H1 (cell line): ENCODE measurements around the gene UBASH3B. TPM values are rescaled to one million over a fixed set of nuclear protein-coding genes. Genes with fewer than 3 reads are reported as not detected.

Source experiments
- CTCF ChIA-PET: fragments of 300-600 bp; sonication (Branson Sonifier 250); formaldehyde crosslinking; loops from one replicate; lab custom pipeline; 2021; ENCODE audit not compliant: partially characterized antibody; lab: Charles Lee
- POLR2A ChIA-PET: fragments of 300-600 bp; sonication (Branson Sonifier 250); formaldehyde crosslinking; loops from one replicate; lab custom pipeline; 2021; ENCODE audit warnings: inconsistent platforms; ENCODE audit not compliant: partially characterized antibody; lab: Charles Lee
- DNase-seq, 2 experiments: peaks; one replicate each; pipeline versions ENCODE4 v3.0.0 to v3.0.0-alpha.2; 2010 to 2022; ENCODE audit warnings: low spot score in 2 of 2, low read depth in 1 of 2, mixed read lengths in 1 of 2
- FAIRE-seq: peaks from 2 replicates; lab custom pipeline; 2011; peaks lifted over from hg19 to GRCh38; lab: Jason Lieb, UNC
- H2AFZ ChIP-seq: 2 replicates; pipeline ENCODE4 v1.8.1; 2012; ENCODE audit warnings: low read length, inconsistent platforms
- H2AK5ac ChIP-seq: 2 replicates; pipeline ENCODE4 v1.6.1; 2013; ENCODE audit warnings: low read depth, low read length
- H2BK120ac ChIP-seq: replicated peaks from 2 replicates; pipeline ENCODE3; 2013; ENCODE audit warnings: low read depth, low read length, inconsistent platforms
- H2BK12ac ChIP-seq: 2 replicates; pipeline ENCODE4 v1.6.1; 2013; ENCODE audit warnings: low read depth, low read length
- H2BK15ac ChIP-seq: 2 replicates; pipeline ENCODE4 v1.6.1; 2013; ENCODE audit warnings: low read length
- H2BK20ac ChIP-seq: 2 replicates; pipeline ENCODE4 v1.6.1; 2013; ENCODE audit warnings: low read length
- H2BK5ac ChIP-seq: 2 replicates; pipeline ENCODE4 v1.6.1; 2013; ENCODE audit warnings: low read depth, low read length
- H3K14ac ChIP-seq: 2 replicates; pipeline ENCODE4 v1.6.1; 2013; ENCODE audit warnings: inconsistent platforms; ENCODE audit not compliant: insufficient read length
- H3K18ac ChIP-seq: 2 replicates; pipeline ENCODE4 v1.6.1; 2013; ENCODE audit warnings: low read length; ENCODE audit errors: extremely low read depth
- H3K23ac ChIP-seq: 2 replicates; pipeline ENCODE4 v1.6.1; 2013; ENCODE audit warnings: inconsistent platforms; ENCODE audit not compliant: insufficient read length
- H3K23me2 ChIP-seq: 2 replicates; pipeline ENCODE4 v1.6.1; 2013; ENCODE audit warnings: low read depth, low read length
- H3K27ac ChIP-seq: 2 replicates; pipeline ENCODE4 v1.6.1; 2011; ENCODE audit warnings: low read depth, low read length, inconsistent platforms
- H3K27me3 ChIP-seq, 4 experiments: replicated peaks in 1 of 4; 1 replicate in 1 of 4; 2 replicates in 3 of 4; pipeline versions ENCODE4 v1.6.1 to v1.8.1; 2011 to 2013; ENCODE audit warnings: low read length in 3 of 4, mild to moderate bottlenecking in 3 of 4, inconsistent platforms in 2 of 4, mixed read lengths in 2 of 4, moderate library complexity in 1 of 4; ENCODE audit not compliant: control insufficient read depth in 3 of 4, insufficient read depth in 3 of 4; ENCODE audit errors: extremely low read depth in 1 of 4
- H3K36me3 ChIP-seq, 4 experiments: 2 replicates each; pipeline versions ENCODE4 v1.6.1 to v1.8.1; 2011 to 2013; ENCODE audit warnings: mild to moderate bottlenecking in 4 of 4, low read length in 3 of 4, moderate library complexity in 2 of 4, control low read depth in 1 of 4, inconsistent platforms in 1 of 4; ENCODE audit not compliant: insufficient read depth in 4 of 4, control insufficient read depth in 2 of 4
- H3K4ac ChIP-seq: replicated peaks from 2 replicates; pipeline ENCODE3; 2013; ENCODE audit warnings: low read length, low read depth, mixed read lengths, inconsistent platforms; ENCODE audit not compliant: insufficient read length
- H3K4me1 ChIP-seq, 4 experiments: replicated peaks in 1 of 4; 1 replicate in 1 of 4; 2 replicates in 3 of 4; pipeline versions ENCODE4 v1.6.1 to v1.8.1; 2011 to 2013; ENCODE audit warnings: low read length in 3 of 4, inconsistent platforms in 2 of 4, mixed read lengths in 1 of 4; ENCODE audit not compliant: insufficient read depth in 4 of 4, control insufficient read depth in 3 of 4
- H3K4me2 ChIP-seq, 2 experiments: 2 replicates each; pipeline versions ENCODE4 v1.6.1 to v1.8.1; 2011 to 2013; ENCODE audit warnings: low read depth in 2 of 2, low read length in 2 of 2, control low read depth in 1 of 2, inconsistent platforms in 1 of 2, mild to moderate bottlenecking in 1 of 2; ENCODE audit not compliant: insufficient read depth in 1 of 2
- H3K4me3 ChIP-seq, 4 experiments: fragments of 200-600, 300-600 bp in 1 of 4; sonication (generic), shearing (Covaris generic), sonication (Bioruptor Twin) in 1 of 4; 2 replicates each; pipeline versions ENCODE4 v1.5.1 to v1.8.1; 2011 to 2016; ENCODE audit warnings: low read length in 4 of 4, low read depth in 3 of 4, control low read depth in 2 of 4, inconsistent platforms in 2 of 4, mild to moderate bottlenecking in 2 of 4, mixed read lengths in 1 of 4, moderate library complexity in 1 of 4; ENCODE audit not compliant: insufficient read depth in 2 of 4; ENCODE audit errors: extremely low read depth in 1 of 4
- H3K56ac ChIP-seq: replicated peaks from 2 replicates; pipeline ENCODE3; 2013; ENCODE audit warnings: low read depth, mild to moderate bottlenecking, mixed read lengths, low read length, inconsistent platforms; ENCODE audit not compliant: insufficient read length
- H3K79me1 ChIP-seq: 2 replicates; pipeline ENCODE4 v1.6.1; 2013; ENCODE audit warnings: low read depth, low read length, control low read depth
- H3K79me2 ChIP-seq, 2 experiments: 2 replicates each; pipeline versions ENCODE4 v1.6.1 to v1.8.1; 2012 to 2013; ENCODE audit warnings: low read length in 2 of 2, mild to moderate bottlenecking in 2 of 2, inconsistent platforms in 1 of 2; ENCODE audit not compliant: insufficient read depth in 2 of 2, control insufficient read depth in 1 of 2
- H3K9ac ChIP-seq, 4 experiments: replicated peaks in 1 of 4; 1 replicate in 1 of 4; 2 replicates in 3 of 4; pipeline versions ENCODE4 v1.6.1 to v1.8.1; 2011 to 2013; ENCODE audit warnings: low read depth in 3 of 4, low read length in 3 of 4, control low read depth in 2 of 4, mild to moderate bottlenecking in 2 of 4, moderate library complexity in 2 of 4, inconsistent platforms in 1 of 4; ENCODE audit errors: extremely low read depth in 1 of 4
- H3K9me3 ChIP-seq, 2 experiments: 2 replicates each; pipeline versions ENCODE4 v1.6.1 to v1.8.1; 2012 to 2013; ENCODE audit warnings: mild to moderate bottlenecking in 2 of 2, moderate library complexity in 2 of 2, control low read depth in 1 of 2, inconsistent platforms in 1 of 2, low read depth in 1 of 2, low read length in 1 of 2, mixed read lengths in 1 of 2; ENCODE audit not compliant: insufficient read depth in 2 of 2
- H4K20me1 ChIP-seq, 2 experiments: replicated peaks in 1 of 2; 2 replicates each; pipeline versions ENCODE3 to v1.8.1; 2011 to 2013; ENCODE audit warnings: inconsistent platforms in 2 of 2, low read length in 2 of 2, mild to moderate bottlenecking in 1 of 2; ENCODE audit not compliant: insufficient read depth in 2 of 2, control insufficient read depth in 1 of 2
- H4K5ac ChIP-seq: 2 replicates; pipeline ENCODE4 v1.6.1; 2013; ENCODE audit warnings: low read length, low read depth, mixed read lengths, inconsistent platforms; ENCODE audit not compliant: insufficient read length
- H4K8ac ChIP-seq: 2 replicates; pipeline ENCODE4 v1.8.0; 2013; ENCODE audit warnings: mild to moderate bottlenecking, moderate library complexity, low read length, inconsistent platforms; ENCODE audit not compliant: insufficient read depth; ENCODE audit errors: extremely low read depth
- H4K91ac ChIP-seq: replicated peaks from 2 replicates; pipeline ENCODE3; 2013; ENCODE audit warnings: low read length, mixed read lengths, inconsistent platforms; ENCODE audit not compliant: insufficient read length
- BCL11A ChIP-seq, 2 experiments: IDR thresholded peaks; one replicate each; pipeline ENCODE4 v1.6.1; 2011; ENCODE audit warnings: low read depth in 2 of 2, low read length in 2 of 2, mild to moderate bottlenecking in 2 of 2
- EP300 ChIP-seq, 2 experiments: IDR thresholded peaks; 1 replicate in 1 of 2; 2 replicates in 1 of 2; pipeline ENCODE4 v1.6.1; 2011 to 2012; ENCODE audit warnings: low read depth in 2 of 2, low read length in 2 of 2, mild to moderate bottlenecking in 2 of 2, borderline replicate concordance in 1 of 2, inconsistent platforms in 1 of 2, moderate library complexity in 1 of 2
- EZH2 ChIP-seq: fragments of 200-600 bp; sonication (generic); IDR thresholded peaks from 2 replicates; pipeline ENCODE4 v1.7.1; 2012; ENCODE audit warnings: low read depth, mild to moderate bottlenecking, moderate library complexity, low read length, inconsistent platforms; ENCODE audit not compliant: severe bottlenecking
- FOSL1 ChIP-seq: IDR thresholded peaks from 2 replicates; pipeline ENCODE4 v1.6.1; 2011; ENCODE audit warnings: mild to moderate bottlenecking, low read depth, low read length, moderate library complexity; ENCODE audit not compliant: insufficient read depth
- POU5F1 ChIP-seq: IDR thresholded peaks from 2 replicates; pipeline ENCODE4 v1.6.1; 2011; ENCODE audit warnings: low read depth, mild to moderate bottlenecking, low read length, moderate library complexity
- SAP30 ChIP-seq: fragments of 300-600 bp; sonication (generic); IDR thresholded peaks from 2 replicates; pipeline ENCODE4 v1.7.1; 2012; ENCODE audit warnings: low read length, moderate library complexity, mild to moderate bottlenecking, inconsistent platforms; ENCODE audit not compliant: insufficient read depth, insufficient replicate concordance
- SIN3A ChIP-seq, 2 experiments: IDR thresholded peaks in 1 of 2; conservative IDR thresholded peaks in 1 of 2; 2 replicates each; pipeline ENCODE4 v1.6.1; 2011 to 2012; ENCODE audit warnings: low read length in 2 of 2, improper control_type of control experiment in 1 of 2, low read depth in 1 of 2, mild to moderate bottlenecking in 1 of 2
- SP1 ChIP-seq: IDR thresholded peaks from 2 replicates; pipeline ENCODE4 v1.6.1; 2011; ENCODE audit warnings: low read depth, low read length
- SP4 ChIP-seq: IDR thresholded peaks from 2 replicates; pipeline ENCODE4 v1.6.1; 2012; ENCODE audit warnings: low read length, inconsistent platforms
- TAF1 ChIP-seq: IDR thresholded peaks from 2 replicates; pipeline ENCODE4 v1.6.1; 2011; ENCODE audit warnings: mild to moderate bottlenecking, low read depth, low read length
- WGBS, 2 experiments: shearing (Covaris generic) in 1 of 2; methylation state at CpG; one replicate each; pipeline versions ENCODE4 v1.1.6 to v1.1.7; 2013 to 2015; ENCODE audit warnings: low lambda C conversion rate in 2 of 2, mixed read lengths in 2 of 2, inconsistent platforms in 1 of 2, low coverage in 1 of 2, missing lambda C conversion rate in 1 of 2; ENCODE audit not compliant: insufficient replicate concordance in 2 of 2, insufficient coverage in 1 of 2, insufficient read length in 1 of 2; ENCODE audit errors: extremely low coverage in 1 of 2, missing lambda C conversion rate in 1 of 2; 5-methylcytosine and 5-hydroxymethylcytosine counted together
- polyA plus RNA-seq, 7 experiments: library from polyadenylated mRNA; depleted of rRNA in 3 of 7; stranded (reverse) in 5 of 7; unstranded in 2 of 7; fragments of >200 nt in 5 of 7; fragments of 200-250 nt in 2 of 7; gene quantifications; 1 replicate in 5 of 7; 2 replicates in 1 of 7; 4 replicates in 1 of 7; pipeline versions ENCODE4 v1.2.1 to v1.2.3, GENCODE V29; 2011 to 2013; ENCODE audit warnings: missing spikeins in 2 of 7, mixed read lengths in 2 of 7
- total RNA-seq: library from RNA; stranded (reverse); fragmentation: NEBNext Ultra II Directional; extraction: Animal tissue kit (Norgen Biotek cat#: 25700); gene quantifications from 2 replicates; pipeline ENCODE4 v1.2.1, GENCODE V29; 2021

UBASH3B gene
- total and polyA plus RNA-seq, 2 of the 8 experiments (the other 6 are each of a cell fraction or from before 2014, with no cell fraction given): 7.5 to 9.5 TPM

- Histone ChIP-seq H3K79me1 (no peaks in the 10 kb centered on the region), H2BK120ac (no peak overlapping the region)
Measured at GRCh38 chr11:122775675-122776271, 120.3 kb downstream of the UBASH3B start.

More at GRCh38 chr11:122775675-122776271, 120.3 kb downstream of the UBASH3B start:
- Histone ChIP-seq H2BK5ac (no peak overlapping the region), H3K23ac (no peak overlapping the region), H3K4me3 (no peak overlapping the region), H3K23me2 (no peaks in the 10 kb centered on the region), H3K56ac (no peak overlapping the region), H4K8ac (no peak overlapping the region), H2AFZ (no peak overlapping the region), H2BK15ac (no peak overlapping the region), H3K14ac (no peak overlapping the region), H3K18ac (no peak overlapping the region), H4K91ac (no peak overlapping the region), H3K4ac (no peak overlapping the region), H2BK20ac (no peak overlapping the region), H3K4me1 (no peaks in the 10 kb centered on the region; a peak in 2 of 7 replicates), H3K4me2 (no peak overlapping the region), H3K9ac (no peak overlapping the region), H3K79me2 (no peaks in the 10 kb centered on the region), H2BK12ac (no peak overlapping the region), H3K27ac (no peak overlapping the region), H2AK5ac (no peak overlapping the region), H3K9me3 (no peaks in the 10 kb centered on the region), H3K36me3 (no peaks in the 10 kb centered on the region), H4K5ac (no peak overlapping the region), H4K20me1 (no peaks in the 10 kb centered on the region), H3K27me3 (no peaks in the 10 kb centered on the region)
- no peak for DNase-seq
- ChIA-PET CTCF (interaction anchor here (0.8 to 24.9 kb wide), 4 partner anchors 12 to 145 kb away, joined by 3 to 356 read pairs (median 147); no protein-coding TSS in a partner anchor), POLR2A (no interaction called here)
- no peak for FAIRE-seq
- 90% methylated on average over 3 of the region's 3 CpGs; no CpG with 5 or more reads in 1 of the 2 experiments for WGBS, 2 experiments
- TF ChIP-seq BCL11A (IDR thresholded peaks at IDR 0.05; ENCODE audit: low read depth in 2 of 2, low read length in 2 of 2): no peak
- TF ChIP-seq EZH2: no peak
- no peak for TF ChIP-seq SIN3A (conservative IDR thresholded peaks at IDR 0.05 in 1 of 2, IDR thresholded peaks at IDR 0.05 in 1 of 2; ENCODE audit: low read depth in 1 of 2, low read length in 2 of 2)
- no peak for TF ChIP-seq SAP30
- no peak for TF ChIP-seq FOSL1
- TF ChIP-seq POU5F1: no peak
- TF ChIP-seq EP300 (IDR thresholded peaks at IDR 0.05; ENCODE audit: borderline replicate concordance in 1 of 2, low read depth in 2 of 2, low read length in 2 of 2): no peak
- TF ChIP-seq TAF1: no peak
- TF ChIP-seq SP4: no peak
- TF ChIP-seq SP1: no peak
